Epithelial cell of esophagus (primary cell): ENCODE data around the gene RGS7.
"Not testable (repeated sequence)": the region's sequence is repeated elsewhere in the genome, so short reads cannot be mapped to it uniquely, and the experiment has no call there.

Experiments used
- DNase-seq: peaks from one replicate; pipeline ENCODE4 v3.0.0; 2010; ENCODE audit warnings: low read depth
- H3K4me3 ChIP-seq: 2 replicates; pipeline ENCODE4 v1.5.1; 2011; ENCODE audit warnings: mild to moderate bottlenecking, low read length, control low read depth
- TF ChIP-seq, protein P1 (sequence below): IDR thresholded peaks from 2 replicates; pipeline ENCODE4 v1.5.1; 2011; ENCODE audit warnings: low read depth, mild to moderate bottlenecking, low read length, control low read depth, inconsistent platforms; ENCODE audit not compliant: insufficient read depth; ENCODE audit errors: missing control alignments

The RGS7 gene

DNA sequence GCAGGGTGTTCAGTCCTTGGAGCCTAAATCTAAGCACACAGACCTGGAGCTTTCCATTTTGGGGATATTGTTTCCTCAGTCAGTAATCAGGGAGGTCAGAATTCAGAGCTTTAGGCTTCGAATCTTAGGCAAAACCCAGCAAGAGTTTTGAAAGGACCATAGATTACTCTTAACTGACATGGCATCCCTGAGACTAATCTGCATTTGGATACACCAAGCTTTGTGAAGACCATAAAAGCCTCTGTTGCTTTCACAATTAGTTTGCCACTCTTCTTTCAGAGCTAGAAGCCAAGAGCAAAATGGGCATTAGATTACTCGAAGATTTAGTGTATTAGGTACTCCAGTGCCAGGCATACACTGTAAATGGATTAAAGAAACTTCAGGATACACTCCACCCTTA, 613.3 kb downstream of the RGS7 start:
- DNase-seq: no peak
- H3K4me3 ChIP-seq: no peak overlapping the region
- TF ChIP-seq, protein P1, sequence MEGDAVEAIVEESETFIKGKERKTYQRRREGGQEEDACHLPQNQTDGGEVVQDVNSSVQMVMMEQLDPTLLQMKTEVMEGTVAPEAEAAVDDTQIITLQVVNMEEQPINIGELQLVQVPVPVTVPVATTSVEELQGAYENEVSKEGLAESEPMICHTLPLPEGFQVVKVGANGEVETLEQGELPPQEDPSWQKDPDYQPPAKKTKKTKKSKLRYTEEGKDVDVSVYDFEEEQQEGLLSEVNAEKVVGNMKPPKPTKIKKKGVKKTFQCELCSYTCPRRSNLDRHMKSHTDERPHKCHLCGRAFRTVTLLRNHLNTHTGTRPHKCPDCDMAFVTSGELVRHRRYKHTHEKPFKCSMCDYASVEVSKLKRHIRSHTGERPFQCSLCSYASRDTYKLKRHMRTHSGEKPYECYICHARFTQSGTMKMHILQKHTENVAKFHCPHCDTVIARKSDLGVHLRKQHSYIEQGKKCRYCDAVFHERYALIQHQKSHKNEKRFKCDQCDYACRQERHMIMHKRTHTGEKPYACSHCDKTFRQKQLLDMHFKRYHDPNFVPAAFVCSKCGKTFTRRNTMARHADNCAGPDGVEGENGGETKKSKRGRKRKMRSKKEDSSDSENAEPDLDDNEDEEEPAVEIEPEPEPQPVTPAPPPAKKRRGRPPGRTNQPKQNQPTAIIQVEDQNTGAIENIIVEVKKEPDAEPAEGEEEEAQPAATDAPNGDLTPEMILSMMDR: no peak

GRCh38 chr1:240739754-240740153, 617.3 kb downstream of the RGS7 start:
- TF ChIP-seq, protein P1: no peak
- DNase-seq: no peak
- no peak overlapping the region for H3K4me3 ChIP-seq

DNA sequence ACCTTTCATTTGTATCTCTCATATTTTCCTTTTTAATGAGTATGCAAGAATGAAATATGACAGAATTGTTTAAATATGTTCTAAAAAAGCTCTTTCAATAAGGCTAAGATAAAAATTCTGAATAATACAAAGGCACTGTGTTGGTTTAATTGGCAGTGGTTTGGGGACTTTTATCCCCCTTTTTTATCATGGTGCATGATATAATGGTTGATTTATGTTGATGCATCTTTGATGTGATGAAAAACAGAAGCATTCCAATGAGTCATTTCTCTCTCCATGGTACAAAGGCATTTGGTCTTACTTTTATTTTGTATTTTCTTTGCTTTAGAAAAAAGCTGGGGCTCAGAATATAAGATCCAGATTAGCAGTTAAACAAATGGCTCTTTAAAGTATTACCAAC, 617.9 kb downstream of the RGS7 start:
- TF ChIP-seq, protein P1: no peak
- DNase-seq: no peak
- no peak overlapping the region for H3K4me3 ChIP-seq

DNA sequence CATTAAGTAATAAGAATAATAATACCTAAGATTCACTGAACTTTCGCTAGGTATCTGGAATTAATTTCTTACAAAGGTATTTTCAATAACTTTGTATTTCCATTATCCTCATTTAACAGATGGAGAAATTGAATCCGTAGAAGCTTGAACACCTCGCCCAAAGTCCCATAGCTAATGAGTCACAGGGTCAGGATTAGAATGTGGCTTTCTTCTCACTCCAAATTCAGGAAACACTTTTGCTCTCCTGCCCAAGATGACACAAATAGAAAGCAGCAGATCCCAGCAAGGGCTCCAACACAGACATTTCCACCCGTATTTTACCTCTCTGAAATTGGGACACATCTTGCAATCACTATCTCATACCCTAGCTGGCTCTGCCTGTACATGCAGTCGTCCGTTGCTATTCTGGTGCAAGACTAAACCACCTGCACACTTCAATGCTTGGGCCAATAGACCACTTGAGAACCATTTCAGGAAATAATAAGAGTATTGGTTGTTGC, 619.2 kb downstream of the RGS7 start:
- no peak overlapping the region for H3K4me3 ChIP-seq
- TF ChIP-seq, protein P1: no peak
- no peak for DNase-seq

- DNase-seq: no peak
- TF ChIP-seq, protein P1: no peak
- no peak overlapping the region for H3K4me3 ChIP-seq
Measured at GRCh38 chr1:240737298-240737697, 619.7 kb downstream of the RGS7 start.

DNA sequence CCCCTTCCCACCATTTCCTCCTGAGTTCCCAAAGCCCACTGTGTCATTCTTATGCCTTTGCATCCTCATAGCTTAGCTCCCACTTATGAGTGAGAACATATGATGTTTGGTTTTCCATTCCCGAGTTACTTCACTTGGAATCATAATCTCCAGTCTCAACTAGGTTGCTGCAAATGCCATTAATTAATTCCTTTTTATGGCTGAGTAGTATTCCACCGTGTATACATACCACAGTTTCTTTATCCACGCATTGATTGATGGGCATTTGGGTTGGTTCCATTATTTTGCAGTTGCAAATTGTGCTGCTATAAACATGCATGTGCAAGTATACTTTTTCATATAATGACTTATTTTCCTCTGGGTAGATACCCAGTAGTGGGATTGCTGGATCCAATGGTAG, 622.3 kb downstream of the RGS7 start:
- not testable (repeated sequence) for DNase-seq, H3K4me3 ChIP-seq

GRCh38 chr1:240734001-240734400, 623.0 kb downstream of the RGS7 start:
- no peak overlapping the region for H3K4me3 ChIP-seq
- DNase-seq: no peak
- TF ChIP-seq, protein P1: no peak

GRCh38 chr1:240732390-240732789, 624.6 kb downstream of the RGS7 start:
- TF ChIP-seq, protein P1: peak; percentile 62
- DNase-seq: peak; percentile 58
- H3K4me3 ChIP-seq: no peak overlapping the region
